ENCODE measurements around the gene PPFIA2. TPM values are rescaled to one million over a fixed set of nuclear protein-coding genes. Genes with fewer than 3 reads are reported as not detected.

The PPFIA2 gene
- total RNA-seq, 1 experiment from 2014 or later, result not detected

DNA sequence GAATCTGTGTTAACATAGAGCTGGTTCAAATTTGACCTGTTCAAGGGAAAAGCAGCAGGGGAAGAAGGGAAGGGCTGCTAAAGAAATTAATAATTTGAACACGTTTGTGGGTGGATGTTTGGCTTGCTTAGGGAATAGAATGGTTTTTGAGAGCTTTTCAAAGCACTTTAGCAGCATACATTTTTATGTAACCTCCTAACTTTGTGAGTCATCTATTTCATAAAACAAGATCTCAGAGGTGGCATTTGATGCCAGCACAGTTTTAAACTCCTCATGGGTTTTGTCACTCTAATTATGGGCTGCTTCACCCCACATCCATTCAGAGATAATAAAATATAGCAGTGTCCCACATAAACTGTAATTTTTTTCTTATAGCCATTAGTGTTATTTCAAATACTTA, 537.5 kb downstream of the PPFIA2 start:
- ATAC-seq (no peak), DNase-seq (ENCODE audit: low read depth, low spot score) (no peak)
- ChIA-PET POLR2A (no interaction called here), CTCF (no interaction called here)
- no TSS peak for BruUV-seq (replicated peaks)
- no peaks in the 10 kb centered on the region for H3K4me1 ChIP-seq (ENCODE audit: control insufficient read depth, insufficient read depth, low read length)
- intact Hi-C loops (cut with micrococcal nuclease; ENCODE audit: unreplicated experiment) (no loop called here), in situ Hi-C loops (cut with HindIII; ENCODE audit: low pct_unique_long_range_greater_than_20kb, low sequenced_read_pairs) (no loop called here)
- no peak overlapping the region for H3K27ac ChIP-seq (ENCODE audit: low read length)
- TF ChIP-seq, protein P1, sequence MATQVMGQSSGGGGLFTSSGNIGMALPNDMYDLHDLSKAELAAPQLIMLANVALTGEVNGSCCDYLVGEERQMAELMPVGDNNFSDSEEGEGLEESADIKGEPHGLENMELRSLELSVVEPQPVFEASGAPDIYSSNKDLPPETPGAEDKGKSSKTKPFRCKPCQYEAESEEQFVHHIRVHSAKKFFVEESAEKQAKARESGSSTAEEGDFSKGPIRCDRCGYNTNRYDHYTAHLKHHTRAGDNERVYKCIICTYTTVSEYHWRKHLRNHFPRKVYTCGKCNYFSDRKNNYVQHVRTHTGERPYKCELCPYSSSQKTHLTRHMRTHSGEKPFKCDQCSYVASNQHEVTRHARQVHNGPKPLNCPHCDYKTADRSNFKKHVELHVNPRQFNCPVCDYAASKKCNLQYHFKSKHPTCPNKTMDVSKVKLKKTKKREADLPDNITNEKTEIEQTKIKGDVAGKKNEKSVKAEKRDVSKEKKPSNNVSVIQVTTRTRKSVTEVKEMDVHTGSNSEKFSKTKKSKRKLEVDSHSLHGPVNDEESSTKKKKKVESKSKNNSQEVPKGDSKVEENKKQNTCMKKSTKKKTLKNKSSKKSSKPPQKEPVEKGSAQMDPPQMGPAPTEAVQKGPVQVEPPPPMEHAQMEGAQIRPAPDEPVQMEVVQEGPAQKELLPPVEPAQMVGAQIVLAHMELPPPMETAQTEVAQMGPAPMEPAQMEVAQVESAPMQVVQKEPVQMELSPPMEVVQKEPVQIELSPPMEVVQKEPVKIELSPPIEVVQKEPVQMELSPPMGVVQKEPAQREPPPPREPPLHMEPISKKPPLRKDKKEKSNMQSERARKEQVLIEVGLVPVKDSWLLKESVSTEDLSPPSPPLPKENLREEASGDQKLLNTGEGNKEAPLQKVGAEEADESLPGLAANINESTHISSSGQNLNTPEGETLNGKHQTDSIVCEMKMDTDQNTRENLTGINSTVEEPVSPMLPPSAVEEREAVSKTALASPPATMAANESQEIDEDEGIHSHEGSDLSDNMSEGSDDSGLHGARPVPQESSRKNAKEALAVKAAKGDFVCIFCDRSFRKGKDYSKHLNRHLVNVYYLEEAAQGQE (IDR thresholded peaks at IDR 0.05; ENCODE audit: insufficient read depth in 1 of 2, low read depth in 2 of 2, low read length in 1 of 2), result no peak
- TF ChIP-seq CTCF (IDR thresholded peaks at IDR 0.05) (no peak), TCF7L2 (IDR thresholded peaks at IDR 0.05; ENCODE audit: low read depth, low read length) (no peak), POLR2AphosphoS5 (IDR thresholded peaks at IDR 0.05; ENCODE audit: low read depth, low read length) (no peak), SIN3A (IDR thresholded peaks at IDR 0.05; ENCODE audit: borderline replicate concordance, insufficient read depth, low read depth, low read length) (no peak)
- no peak overlapping the region for H3K4me3 ChIP-seq (ENCODE audit: low read depth in 2 of 2, low read length in 2 of 2)
- no peaks in the 10 kb centered on the region for H3K27me3 ChIP-seq (ENCODE audit: control insufficient read depth, insufficient read depth, low read length)
- no peaks in the 10 kb centered on the region for H3K9me3 ChIP-seq (ENCODE audit: control insufficient read depth, insufficient read depth, low read depth, low read length)
- no peaks in the 10 kb centered on the region for H3K36me3 ChIP-seq (ENCODE audit: control insufficient read depth, insufficient read depth, low read length)

- no peaks in the 10 kb centered on the region for H3K27me3 ChIP-seq (ENCODE audit: control insufficient read depth, insufficient read depth, low read length)
- no peaks in the 10 kb centered on the region for H3K36me3 ChIP-seq (ENCODE audit: control insufficient read depth, insufficient read depth, low read length)
- POLR2A ChIA-PET, result no interaction called here
- CTCF ChIA-PET, result no interaction called here
- intact Hi-C loops (cut with micrococcal nuclease; ENCODE audit: unreplicated experiment), result no loop called here
- H3K4me1 ChIP-seq (ENCODE audit: control insufficient read depth, insufficient read depth, low read length), result no peaks in the 10 kb centered on the region
- BruUV-seq (replicated peaks), result no TSS peak
- H3K9me3 ChIP-seq (ENCODE audit: control insufficient read depth, insufficient read depth, low read depth, low read length), result no peaks in the 10 kb centered on the region
- no peak for TF ChIP-seq CTCF (IDR thresholded peaks at IDR 0.05)
- TF ChIP-seq, protein P1 (IDR thresholded peaks at IDR 0.05; ENCODE audit: insufficient read depth in 1 of 2, low read depth in 2 of 2, low read length in 1 of 2), result no peak
- TF ChIP-seq TCF7L2 (IDR thresholded peaks at IDR 0.05; ENCODE audit: low read depth, low read length), result no peak
- TF ChIP-seq POLR2AphosphoS5 (IDR thresholded peaks at IDR 0.05; ENCODE audit: low read depth, low read length), result no peak
- TF ChIP-seq SIN3A (IDR thresholded peaks at IDR 0.05; ENCODE audit: borderline replicate concordance, insufficient read depth, low read depth, low read length), result no peak
- ATAC-seq (no peak), DNase-seq (ENCODE audit: low read depth, low spot score) (no peak)
- no peak overlapping the region for H3K27ac ChIP-seq (ENCODE audit: low read length)
- in situ Hi-C loops (cut with HindIII; ENCODE audit: low pct_unique_long_range_greater_than_20kb, low sequenced_read_pairs), result no loop called here
- no peak overlapping the region for H3K4me3 ChIP-seq (ENCODE audit: low read depth in 2 of 2, low read length in 2 of 2)
These were observed 542.4 kb downstream of the PPFIA2 start for GRCh38 chr12:81216739-81217138.

All from Panc1 (cell line).